Epithelial cell of proximal tubule (primary cell): ENCODE results near the gene TMPRSS3. TPM values are rescaled to one million over a fixed set of nuclear protein-coding genes. Genes with fewer than 3 reads are reported as not detected.

Source experiments
- DNase-seq: peaks from one replicate; pipeline ENCODE4 v3.0.0-alpha.2; 2011; ENCODE audit warnings: low read depth
- H3K4me3 ChIP-seq: 2 replicates; pipeline ENCODE4 v1.5.1; 2011; ENCODE audit warnings: low read depth, mild to moderate bottlenecking, low read length
- total RNA-seq: library from RNA; depleted of rRNA; stranded (reverse); fragments of >200 nt; gene quantifications from 2 replicates; pipeline ENCODE4 v1.2.3, GENCODE V29; 2015
- TF ChIP-seq, protein P1 (sequence below): conservative IDR thresholded peaks from 2 replicates; pipeline ENCODE4 v1.5.1; 2012; ENCODE audit warnings: low read depth, mild to moderate bottlenecking, low read length

The TMPRSS3 gene
- total RNA-seq, 1 donor from 2014 or later: 2.0 TPM

DNA sequence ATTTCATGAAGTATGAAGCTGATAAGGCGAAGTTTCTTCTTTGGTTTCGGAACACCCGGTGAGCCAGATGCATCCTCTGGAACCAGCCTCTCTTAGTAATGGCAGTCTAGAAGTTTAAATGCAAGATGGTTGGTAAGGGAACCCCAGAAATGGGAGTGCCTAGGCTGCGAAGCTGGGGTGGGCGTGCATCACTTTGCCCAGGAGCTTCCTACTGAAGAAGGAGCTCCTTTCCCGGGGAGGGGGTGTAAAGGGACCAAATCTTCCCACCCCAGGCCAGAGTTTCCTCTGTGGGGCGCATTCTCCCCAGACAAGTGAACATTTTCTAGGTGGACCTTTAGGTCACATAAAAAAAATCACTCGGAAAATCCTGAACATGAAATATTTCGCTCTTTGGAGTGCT is 49.4 kb downstream of the TMPRSS3 start:
- TF ChIP-seq, protein P1, sequence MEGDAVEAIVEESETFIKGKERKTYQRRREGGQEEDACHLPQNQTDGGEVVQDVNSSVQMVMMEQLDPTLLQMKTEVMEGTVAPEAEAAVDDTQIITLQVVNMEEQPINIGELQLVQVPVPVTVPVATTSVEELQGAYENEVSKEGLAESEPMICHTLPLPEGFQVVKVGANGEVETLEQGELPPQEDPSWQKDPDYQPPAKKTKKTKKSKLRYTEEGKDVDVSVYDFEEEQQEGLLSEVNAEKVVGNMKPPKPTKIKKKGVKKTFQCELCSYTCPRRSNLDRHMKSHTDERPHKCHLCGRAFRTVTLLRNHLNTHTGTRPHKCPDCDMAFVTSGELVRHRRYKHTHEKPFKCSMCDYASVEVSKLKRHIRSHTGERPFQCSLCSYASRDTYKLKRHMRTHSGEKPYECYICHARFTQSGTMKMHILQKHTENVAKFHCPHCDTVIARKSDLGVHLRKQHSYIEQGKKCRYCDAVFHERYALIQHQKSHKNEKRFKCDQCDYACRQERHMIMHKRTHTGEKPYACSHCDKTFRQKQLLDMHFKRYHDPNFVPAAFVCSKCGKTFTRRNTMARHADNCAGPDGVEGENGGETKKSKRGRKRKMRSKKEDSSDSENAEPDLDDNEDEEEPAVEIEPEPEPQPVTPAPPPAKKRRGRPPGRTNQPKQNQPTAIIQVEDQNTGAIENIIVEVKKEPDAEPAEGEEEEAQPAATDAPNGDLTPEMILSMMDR: no peak
- DNase-seq: no peak
- no peak overlapping the region for H3K4me3 ChIP-seq

DNA sequence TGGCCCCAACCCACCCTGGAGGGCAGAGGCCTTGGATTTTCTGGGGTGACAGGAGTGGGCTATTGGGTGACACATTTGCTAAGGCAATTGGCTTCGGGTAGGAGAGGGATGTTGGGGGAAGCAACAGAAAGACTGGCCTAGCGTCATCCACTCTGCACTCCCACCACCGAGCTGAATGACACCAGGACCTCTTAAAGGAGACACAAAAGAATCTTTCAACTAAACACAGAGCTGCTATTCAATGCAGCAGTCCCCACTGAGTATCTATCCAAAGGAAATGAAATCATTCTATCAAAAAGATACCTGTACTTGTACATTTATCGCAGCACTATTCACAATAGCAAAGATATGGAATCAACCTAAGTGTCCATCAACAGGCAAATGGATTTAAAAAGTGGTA is 51.2 kb downstream of the TMPRSS3 start:
- H3K4me3 ChIP-seq: no peak overlapping the region
- TF ChIP-seq, protein P1: no peak

DNA sequence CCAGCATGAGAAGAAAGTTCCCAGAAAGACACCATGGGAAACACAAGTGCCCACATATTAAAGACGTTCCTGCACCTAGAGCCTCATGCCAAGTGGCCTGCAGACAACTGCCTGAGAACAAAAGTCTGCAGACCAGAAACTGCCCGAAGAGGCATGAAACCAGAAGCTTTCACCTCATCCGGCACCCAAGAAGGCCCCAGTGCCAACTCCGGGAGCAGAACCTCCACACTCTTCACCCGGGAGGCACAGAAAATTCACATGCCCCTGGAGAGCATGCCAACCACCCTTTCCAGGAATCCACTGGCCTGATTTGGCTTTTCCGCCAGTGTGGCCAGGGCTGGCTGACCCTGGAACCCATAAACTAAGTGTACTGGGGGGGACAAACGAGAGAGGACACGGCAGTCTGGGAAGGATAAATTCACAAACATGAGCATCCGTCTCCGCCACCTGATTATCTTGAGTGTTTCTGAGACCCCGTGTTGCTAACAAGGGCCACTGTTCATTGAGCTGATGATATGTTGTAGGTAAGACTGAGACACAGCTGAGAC is 51.8 kb downstream of the TMPRSS3 start:
- no peak for DNase-seq
- TF ChIP-seq, protein P1: no peak
- no peak overlapping the region for H3K4me3 ChIP-seq

More for the DNA sequence above, 51.2 kb downstream of the TMPRSS3 start:
- no peak for DNase-seq

DNA sequence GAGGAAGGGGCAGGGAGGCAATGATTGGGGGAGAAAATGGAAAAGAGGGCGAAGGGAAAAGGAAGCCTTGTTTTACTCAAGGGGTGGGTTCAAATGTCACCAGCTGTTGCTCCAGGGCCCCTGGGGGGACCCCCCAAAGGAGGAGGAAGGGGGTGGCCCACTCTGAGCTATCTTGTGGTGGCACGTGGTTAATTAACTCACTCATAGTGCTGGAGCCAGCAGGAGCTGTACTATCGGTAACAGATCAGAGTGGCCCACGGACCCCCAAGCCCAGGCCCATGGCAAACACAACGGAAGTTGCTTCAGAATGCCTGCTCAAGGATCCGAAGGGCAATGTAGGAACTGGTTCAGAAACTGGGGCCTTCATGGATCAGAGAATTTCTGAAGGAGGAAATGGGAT is 52.3 kb downstream of the TMPRSS3 start:
- H3K4me3 ChIP-seq: no peak overlapping the region
- DNase-seq: no peak
- TF ChIP-seq, protein P1: no peak

DNA sequence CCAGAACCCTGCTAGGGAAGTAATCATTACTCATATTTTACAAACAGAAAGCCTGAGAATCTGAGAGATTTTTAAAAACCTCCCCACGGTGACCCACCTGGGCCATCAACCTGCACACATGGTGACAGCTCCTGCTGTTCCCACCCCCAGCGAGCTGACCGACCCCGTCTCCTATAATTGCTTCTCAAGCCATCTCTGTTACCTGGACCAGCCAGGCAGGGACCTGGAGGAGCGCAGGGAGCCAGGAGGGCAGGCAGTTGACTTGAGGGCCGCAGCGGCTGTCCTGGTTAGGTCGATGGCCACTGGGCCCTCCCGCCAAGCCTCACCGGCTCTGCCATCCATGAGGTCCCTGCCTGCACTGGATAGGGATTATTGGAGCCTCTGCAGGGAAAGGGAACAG is 52.8 kb downstream of the TMPRSS3 start:
- no peak for DNase-seq

DNA sequence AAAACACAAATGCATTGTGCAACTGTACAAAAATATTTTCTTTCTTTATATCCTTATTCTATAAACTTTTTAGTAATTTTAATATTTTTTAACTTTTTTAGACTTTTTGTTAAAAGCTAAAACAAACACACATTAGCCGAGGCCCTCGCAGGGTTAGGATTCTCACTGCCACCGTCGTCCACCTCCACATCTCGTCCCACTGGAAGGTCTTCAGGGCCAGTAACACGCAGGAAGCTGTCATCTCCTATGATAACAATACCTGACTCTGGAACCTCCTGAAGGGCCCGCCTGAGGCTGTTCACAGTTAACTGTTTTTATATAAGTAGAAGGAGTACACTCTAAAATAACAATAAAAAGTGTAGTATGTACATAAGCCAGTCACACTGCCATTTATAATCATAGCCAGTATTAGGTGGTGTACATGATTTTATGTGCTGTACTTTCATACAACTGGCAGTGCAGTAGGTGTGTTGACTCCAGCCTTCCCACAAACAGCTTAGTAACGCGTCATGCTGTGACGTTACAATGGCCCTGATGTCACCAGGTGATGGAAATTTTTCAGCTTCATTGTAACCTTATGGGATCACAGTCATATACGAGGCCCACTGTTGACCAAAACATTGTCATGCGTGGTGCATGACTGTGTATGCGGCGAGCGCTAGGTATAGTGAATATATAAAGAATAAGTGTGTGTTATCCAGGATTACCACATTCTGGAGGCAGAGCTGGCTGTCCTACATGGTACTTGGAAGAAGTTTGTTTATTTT is 53.9 kb downstream of the TMPRSS3 start:
- no peak for DNase-seq
- no peak overlapping the region for H3K4me3 ChIP-seq
- TF ChIP-seq, protein P1: no peak

More for the DNA sequence above, 52.8 kb downstream of the TMPRSS3 start:
- no peak overlapping the region for H3K4me3 ChIP-seq
- TF ChIP-seq, protein P1: no peak
